ENCODE results near the gene ZNF407.
A peak's percentile ranks its signal among the peaks of the same experiment; 100 is the strongest.

The ZNF407 gene

GRCh38 chr18:75033516-75033915 lies 435.8 kb downstream of the ZNF407 start:
- DNase-seq, result no peak

DNA sequence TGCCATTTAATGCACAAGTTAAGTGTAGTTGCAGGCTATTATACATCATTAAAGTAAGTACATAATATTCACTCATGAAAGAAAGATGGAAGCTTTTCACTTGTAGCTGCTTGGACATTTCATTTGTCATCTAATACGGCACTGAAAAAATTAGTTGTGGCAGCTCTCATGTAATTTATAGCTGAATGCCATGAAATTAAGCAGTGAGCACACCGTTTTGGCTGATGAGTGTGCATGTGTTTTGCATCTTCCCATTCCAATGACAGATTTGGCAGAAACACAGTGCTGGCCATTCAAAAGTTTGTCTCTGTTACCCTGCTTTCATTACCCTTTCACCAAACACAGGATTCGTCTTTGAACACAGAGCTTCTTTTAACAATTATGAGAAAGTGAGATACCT lies 437.3 kb downstream of the ZNF407 start:
- no peak for DNase-seq

DNA sequence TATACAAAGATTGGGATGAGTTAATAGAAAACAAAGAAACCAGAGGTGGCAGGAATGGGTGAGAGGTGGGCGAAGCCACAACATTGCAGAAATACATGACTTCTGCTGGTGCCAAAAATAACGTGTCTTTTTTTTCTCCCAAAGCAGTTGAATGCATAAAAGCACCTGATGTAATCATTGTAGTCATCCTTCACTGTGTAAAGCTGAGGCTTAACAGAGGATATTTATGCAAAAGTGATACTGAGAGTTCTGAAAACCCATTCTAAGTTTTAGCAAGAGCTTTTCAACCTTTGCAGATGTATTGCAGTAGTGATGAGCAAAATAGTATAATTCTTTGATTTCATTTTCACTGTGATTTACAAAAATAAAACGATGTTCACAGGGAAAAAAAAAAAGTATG lies 438.3 kb downstream of the ZNF407 start:
- no peak for DNase-seq

DNA sequence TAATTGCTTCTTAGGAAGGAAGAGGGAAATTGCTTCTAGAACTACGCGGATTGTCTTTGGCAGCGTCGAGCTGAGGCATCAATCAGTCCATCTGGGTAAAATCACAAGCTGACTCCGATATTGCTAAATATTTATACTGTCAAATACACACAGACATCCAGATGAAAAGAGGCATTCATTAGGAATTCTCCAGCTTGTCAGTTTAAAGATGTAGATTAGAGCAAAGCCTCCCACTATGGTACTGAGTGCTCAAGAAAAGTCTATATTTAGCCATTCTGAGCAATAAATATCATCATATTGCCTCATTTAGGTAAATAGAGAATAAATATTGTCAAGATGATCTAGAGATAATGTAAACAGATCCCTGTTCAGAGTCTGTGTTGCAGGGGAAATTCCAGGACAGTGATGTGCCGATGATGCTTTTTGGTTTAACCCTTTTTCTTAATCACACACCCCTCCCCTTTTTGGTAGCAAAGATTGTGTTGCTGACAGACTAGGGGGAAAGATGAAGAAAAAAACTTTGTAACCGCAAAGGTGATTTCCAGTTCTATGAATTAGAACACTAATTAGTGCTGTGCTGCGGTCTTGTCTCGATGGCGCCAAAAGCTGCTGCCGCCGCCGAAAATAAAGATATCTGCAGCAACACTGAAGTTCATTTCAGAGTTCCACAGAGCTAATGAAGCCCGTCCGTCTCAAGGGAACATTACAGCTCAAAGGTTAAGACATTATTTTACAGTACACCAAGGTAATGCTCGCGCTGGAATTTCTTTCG lies 439.4 kb downstream of the ZNF407 start:
- DNase-seq, result no peak

GRCh38 chr18:75037689-75037955 lies 440.0 kb downstream of the ZNF407 start:
- no peak for DNase-seq

DNA sequence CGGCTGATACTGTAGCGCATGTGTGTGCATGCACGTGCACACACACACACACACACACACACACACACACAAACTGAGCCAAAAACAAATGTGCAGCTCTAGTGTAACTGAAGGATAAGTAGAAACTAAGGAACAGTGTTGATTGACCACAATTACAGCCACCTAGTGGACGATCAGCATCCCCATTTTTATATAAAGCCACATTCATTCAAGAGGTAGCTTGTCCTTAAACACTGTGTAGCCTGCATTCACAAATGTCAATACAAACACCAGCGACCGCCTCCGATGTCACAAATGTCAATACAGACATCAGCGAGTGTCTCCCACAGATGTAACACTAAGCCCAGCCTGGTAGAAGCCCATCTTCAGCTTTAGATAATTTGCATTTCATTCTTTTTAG lies 443.9 kb downstream of the ZNF407 start:
- peak in 1 of 2 experiments; percentile 19 for DNase-seq

DNA sequence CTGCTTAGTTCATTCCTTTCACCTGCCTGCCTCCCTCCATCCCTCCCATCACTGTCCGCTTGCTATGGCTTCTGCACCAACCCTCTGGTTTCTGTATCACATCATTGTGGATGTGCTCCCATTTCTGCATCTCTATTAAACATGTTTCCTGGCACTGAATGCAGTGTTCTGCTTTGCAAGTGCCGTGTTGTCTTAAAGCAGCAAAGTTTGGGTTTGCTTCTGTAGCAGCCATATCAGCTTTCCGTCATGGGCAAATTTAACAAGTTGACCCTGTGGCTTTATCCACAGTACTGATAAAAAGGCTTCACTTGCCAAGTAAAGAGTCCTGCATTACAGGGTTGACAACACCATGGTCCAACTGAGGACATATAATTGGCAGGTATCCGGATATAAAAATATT lies 445.8 kb downstream of the ZNF407 start:
- DNase-seq, result no peak

DNA sequence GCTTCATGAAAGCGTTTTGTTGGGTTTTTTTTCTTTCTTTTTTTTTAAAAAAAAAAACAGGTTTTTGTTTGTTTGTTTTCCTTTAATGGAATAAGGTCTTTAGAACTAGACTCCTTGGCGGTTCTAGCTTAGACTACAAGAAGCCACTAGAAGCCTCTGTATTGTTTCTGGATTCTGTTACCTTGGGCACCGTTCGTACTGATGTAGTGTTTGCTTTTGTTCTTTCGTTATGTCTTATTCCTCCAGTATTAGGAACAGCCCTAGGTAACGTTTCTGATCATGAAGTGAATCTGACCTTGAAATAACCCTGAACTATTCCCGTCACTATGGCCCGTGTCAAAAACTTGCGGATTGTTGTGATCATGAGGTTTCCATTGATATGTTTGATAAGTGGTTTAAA lies 446.6 kb downstream of the ZNF407 start:
- no peak for DNase-seq

DNA sequence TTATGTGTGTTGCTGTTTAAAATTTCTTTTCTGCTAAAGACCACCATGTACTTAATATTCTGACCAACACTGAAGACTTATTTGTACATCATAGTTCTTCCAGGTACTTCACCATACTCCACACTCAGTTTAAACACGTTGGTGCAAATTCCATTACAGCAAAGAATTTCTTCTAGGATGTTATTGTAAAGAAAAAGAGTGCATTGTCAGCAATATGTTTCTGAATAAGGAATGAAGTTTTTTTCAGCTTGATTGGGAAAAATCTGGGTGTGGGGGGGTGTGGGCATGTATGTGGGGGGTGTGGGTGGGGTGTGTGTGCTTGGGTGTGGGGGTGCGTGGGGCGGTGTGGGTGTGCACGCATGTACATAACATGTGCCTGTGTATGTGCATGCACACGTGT lies 447.1 kb downstream of the ZNF407 start:
- DNase-seq, result no peak

DNA sequence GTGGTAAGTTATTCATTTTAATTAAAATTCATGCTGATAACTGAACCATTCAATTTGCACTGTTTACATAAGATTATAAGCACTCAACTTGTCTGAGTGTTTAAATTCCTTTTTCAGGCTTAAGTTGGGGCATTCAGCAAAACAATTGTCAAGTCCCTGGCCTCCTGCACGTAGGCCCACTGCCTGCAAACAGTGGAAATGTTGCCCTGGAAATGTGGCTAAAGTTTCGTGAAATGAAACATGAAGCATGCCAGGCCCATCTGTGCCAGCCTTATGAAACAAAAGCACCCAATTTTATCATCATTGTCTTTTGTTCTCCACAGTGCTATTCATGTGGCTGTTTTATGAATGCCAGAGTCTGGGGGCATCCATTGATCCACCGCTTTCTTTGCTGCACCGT lies 447.6 kb downstream of the ZNF407 start:
- no peak for DNase-seq

- no peak for DNase-seq
Measured at GRCh38 chr18:75047240-75047961, 449.7 kb downstream of the ZNF407 start.

DNA sequence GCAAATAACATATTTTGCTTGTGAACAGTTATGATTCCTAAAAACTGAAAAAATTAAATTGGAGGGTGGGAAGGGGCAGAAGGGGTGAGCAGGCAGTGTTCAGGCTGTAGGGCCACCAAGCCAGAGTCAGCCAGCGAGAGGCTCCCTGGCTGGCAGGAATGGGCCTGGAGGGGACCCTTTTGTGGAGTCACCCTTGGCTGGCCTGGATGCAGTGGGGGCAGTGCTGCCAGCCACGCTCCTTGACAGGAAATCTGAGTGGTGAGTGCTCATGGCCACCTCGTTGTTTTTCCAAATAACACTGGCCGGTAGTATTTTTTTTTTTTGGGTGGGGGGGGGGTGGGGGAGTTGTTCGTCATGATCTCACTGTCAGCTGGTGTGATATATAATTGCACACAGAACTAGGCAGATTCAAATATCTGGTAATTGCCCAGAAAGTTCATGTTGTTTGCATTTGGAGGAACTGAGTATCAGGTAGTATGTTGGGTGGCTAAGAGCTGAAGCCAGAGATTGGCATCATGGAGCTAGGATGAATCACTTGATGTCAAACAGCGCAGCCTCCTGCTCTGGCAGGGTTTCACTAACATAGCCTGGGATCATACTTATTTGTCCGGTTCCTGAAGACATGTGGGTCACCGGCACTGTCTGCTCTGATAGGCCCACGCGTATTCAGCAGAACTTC lies 451.2 kb downstream of the ZNF407 start:
- DNase-seq, result no peak

- DNase-seq, result no peak
Measured at GRCh38 chr18:75049455-75049789, 451.8 kb downstream of the ZNF407 start.

DNA sequence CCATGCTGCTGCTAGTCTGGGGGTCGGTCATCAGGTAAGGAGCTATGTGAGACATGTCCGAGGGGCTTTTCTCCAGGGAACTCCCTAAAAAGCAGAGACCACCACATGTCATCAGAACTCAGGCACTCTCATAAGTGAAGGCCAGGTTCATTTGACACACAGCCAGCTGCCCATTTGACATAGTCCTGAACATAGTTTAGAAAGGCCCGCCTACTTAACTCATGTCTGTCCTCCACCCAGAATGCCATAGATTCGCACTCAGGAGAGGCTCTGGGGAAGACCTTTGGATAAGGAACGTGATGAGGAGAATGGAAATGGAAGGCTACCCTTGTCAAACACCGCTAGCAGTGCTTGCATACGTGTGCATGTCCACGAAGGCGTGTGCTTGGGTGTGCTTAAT lies 454.1 kb downstream of the ZNF407 start:
- no peak for DNase-seq

- DNase-seq, result peak; percentile 26 to 53
Measured at GRCh38 chr18:75052475-75052874, 454.8 kb downstream of the ZNF407 start.

GRCh38 chr18:75053028-75053629 lies 455.5 kb downstream of the ZNF407 start:
- DNase-seq, result no peak

DNA sequence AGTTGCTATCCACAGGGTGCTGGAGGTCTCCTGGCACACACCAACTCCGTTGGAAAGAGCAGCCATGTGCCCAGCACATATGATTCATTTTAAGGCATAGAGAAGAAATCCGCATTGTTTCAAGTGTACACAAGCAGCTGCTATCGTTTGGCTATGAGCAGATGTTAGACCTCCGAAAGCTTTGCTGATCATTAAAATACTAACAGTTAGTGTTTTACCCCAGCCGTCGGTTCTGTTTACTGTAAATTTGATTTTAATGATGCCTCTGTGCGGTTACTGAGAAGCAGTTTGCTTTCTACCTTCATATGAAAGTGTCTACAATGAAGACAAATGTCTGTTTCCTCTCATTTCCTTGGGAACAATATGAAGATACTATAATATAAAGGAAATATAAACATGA lies 456.4 kb downstream of the ZNF407 start:
- peak; percentile 14 to 69 for DNase-seq

DNA sequence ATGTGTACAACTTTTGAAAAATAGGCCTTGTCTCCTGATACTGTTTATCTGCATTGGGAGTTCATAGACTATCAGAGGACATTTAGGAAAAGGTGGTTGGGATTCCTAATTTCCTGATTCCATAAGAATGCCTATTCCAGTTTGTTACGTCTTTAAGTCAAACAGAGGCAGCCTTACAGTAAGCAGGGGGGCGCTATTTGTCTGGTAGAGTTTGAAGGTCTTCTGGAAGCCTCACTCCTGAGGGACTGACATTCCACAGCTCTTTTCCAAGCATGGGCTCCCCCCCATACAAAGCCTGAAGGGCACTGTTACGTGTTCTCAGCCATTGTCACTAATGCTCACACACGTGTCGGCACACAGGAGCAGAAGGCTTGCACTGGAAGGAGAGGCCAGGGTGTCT lies 456.9 kb downstream of the ZNF407 start:
- DNase-seq, result no peak

- no peak for DNase-seq
Measured at GRCh38 chr18:75057169-75057960, 459.7 kb downstream of the ZNF407 start.

DNA sequence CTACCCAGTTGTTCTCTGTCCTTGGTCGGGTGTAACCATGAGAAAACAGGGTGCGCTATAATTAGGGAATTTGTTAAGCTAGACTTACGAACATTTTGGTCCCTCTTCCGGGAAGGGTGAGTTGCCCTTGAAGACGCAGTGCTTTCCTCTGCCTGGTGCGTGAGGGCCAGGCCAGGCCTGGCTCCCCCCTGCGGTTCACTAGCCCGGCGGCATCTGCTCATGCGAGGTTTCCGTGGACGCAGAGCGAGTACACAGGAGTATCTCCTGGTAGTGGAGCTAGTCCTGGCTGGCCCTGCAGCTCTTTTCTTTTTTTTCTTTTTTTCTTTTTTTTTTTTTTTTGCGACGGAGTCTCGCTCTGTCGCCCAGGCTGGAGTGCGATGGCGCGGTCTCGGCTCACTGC lies 462.5 kb downstream of the ZNF407 start:
- DNase-seq, result no peak

DNA sequence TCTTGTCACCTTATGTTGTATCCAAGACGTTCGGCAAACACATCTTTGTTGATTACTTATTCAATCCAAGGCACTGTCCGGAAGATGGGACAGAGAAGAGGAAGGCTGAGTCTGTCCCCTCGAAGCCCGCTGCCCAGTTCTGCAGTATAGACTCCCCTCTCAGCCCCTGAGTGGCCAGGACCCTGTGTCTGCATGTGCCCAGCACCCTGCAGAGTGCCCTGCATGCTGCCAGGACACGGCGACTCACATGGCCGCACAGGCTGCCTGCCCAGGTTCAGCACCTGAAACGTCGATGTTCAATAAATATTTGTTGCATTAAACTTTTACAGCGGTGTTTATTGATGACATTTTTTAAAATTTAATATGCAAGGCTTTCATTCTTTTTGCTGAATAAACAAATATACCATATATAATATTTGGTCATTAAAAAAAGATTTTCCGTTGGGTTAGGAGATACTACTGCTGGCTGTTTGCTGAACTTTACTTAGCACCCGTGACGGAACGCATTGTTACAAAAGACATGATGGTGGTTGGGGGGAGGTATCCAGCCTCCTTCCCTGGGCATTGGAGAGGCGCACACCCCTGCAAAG lies 464.7 kb downstream of the ZNF407 start:
- no peak for DNase-seq

- DNase-seq, result no peak
Measured at GRCh38 chr18:75063196-75063595, 465.5 kb downstream of the ZNF407 start.

Data from NCI-H524 (cell line).